Measurements from ENCODE around the gene CPA1. TPM values are rescaled to one million over a fixed set of nuclear protein-coding genes. Genes with fewer than 3 reads are reported as not detected.
"Not testable (repeated sequence)": the region's sequence is repeated elsewhere in the genome, so short reads cannot be mapped to it uniquely, and the experiment has no call there.

The CPA1 gene
- total RNA-seq, 2 donors from 2014 or later, result not detected

DNA sequence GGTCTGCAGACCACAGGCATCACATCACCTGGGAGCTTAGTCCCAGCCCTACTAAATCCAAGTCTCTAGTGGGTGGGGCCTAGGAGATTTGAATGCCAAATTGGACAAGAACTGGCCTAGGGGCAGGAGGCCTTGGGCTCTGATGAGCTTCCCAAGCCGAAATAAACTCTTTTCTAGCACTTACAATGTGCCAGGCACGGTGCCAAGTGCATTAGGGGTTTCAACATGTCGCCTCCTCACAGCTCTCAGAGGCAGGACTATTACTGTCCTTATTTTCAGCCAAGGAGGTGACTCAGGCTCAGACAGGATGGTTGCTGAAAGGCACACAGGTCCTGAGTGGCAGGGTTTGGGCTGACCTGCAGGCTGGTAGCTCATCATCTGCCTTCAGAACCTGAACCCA is 9.2 kb upstream of the CPA1 start:
- Mint-ChIP-seq H3K36me3 (ENCODE audit: insufficient read depth in 2 of 2) (peaks cover 0 to 5% of the 10 kb centered on the region in 2 donors), H3K27me3 (ENCODE audit: low read depth) (no peaks in the 10 kb centered on the region), H3K27ac (no peak overlapping the region), H3K4me1 (ENCODE audit: low read depth) (peaks cover 33% of the 10 kb centered on the region), H3K9me3 (peaks cover 0 to under 1% of the 10 kb centered on the region in 2 donors), H3K4me3 (no peak overlapping the region)
- ATAC-seq (replicated peaks in 1 of 2) (no peak), DNase-seq (no peak)

DNA sequence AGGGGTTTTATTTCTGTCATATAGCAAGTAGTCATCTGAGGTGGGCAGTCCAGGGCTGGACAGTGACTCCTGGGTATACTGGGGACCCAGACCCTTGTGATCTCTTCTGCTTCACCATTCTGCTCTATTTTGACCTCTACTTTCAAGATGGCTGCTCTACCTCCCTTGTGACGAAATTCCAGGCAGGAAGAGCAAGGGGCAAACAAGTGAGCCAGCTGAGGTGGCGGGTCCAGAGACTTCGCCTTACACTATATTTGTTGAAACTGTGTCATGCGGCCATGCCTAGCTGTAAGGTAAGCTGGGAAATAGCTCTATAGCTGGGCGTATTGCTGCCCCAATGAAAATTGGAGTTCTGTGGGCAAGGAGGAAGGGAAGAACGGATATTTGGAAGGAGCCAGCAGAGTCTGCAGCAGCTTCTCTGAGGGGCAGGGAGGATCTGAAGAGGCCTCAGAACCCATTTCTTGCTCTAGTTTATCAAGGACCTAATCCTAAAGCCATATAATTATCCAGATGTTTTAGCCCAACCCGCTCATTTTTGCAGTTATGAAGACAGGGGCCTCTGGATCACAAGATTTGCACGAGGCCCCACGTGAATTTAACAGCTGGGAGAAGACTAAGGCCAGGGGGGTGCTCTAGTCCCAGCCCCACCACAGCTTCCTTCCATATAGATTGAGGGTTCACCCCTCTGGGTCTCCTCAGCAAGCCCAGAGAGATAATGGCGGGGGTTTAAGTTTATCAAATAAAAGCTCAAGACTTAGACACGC is 7.7 kb upstream of the CPA1 start:
- Mint-ChIP-seq H3K9me3 (peaks cover 2 to 3% of the 10 kb centered on the region in 2 donors), H3K36me3 (ENCODE audit: insufficient read depth in 2 of 2) (peaks cover 4 to 6% of the 10 kb centered on the region in 2 donors), H3K4me3 (no peak overlapping the region), H3K27ac (no peak overlapping the region), H3K4me1 (ENCODE audit: low read depth) (peaks cover 18% of the 10 kb centered on the region), H3K27me3 (ENCODE audit: low read depth) (no peaks in the 10 kb centered on the region)
- ATAC-seq (replicated peaks in 1 of 2), result no peak
- no peak for DNase-seq

DNA sequence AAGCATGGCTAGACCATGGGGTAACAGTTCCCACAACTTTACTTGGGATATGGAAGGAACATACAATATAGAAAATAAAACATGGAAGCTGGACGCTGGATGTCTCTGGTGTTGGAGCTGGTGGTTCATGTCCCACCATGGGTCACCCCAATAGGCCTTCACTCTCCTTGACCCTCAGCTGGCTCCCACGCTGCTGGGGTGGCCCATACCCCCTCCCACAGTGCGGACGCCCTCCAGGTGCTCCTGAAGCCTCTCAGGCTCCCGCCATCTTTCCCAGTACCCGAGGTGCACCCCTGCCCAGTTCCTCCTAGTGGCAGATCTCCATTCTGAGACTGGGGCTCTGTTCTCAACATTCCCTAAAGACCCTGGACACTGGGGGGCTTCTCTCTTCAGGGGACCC is 5.8 kb upstream of the CPA1 start:
- no peaks in the 10 kb centered on the region for H3K27me3 Mint-ChIP-seq (ENCODE audit: low read depth)
- ATAC-seq (replicated peaks in 1 of 2) (no peak), DNase-seq (no peak)
- no peak overlapping the region for H3K27ac Mint-ChIP-seq
- no peak overlapping the region for H3K4me3 Mint-ChIP-seq
- H3K9me3 Mint-ChIP-seq, result peaks cover 2 to 3% of the 10 kb centered on the region in 2 donors
- H3K4me1 Mint-ChIP-seq (ENCODE audit: low read depth), result peaks cover 6% of the 10 kb centered on the region
- H3K36me3 Mint-ChIP-seq (ENCODE audit: insufficient read depth in 2 of 2), result peaks cover 4 to 6% of the 10 kb centered on the region in 2 donors

DNA sequence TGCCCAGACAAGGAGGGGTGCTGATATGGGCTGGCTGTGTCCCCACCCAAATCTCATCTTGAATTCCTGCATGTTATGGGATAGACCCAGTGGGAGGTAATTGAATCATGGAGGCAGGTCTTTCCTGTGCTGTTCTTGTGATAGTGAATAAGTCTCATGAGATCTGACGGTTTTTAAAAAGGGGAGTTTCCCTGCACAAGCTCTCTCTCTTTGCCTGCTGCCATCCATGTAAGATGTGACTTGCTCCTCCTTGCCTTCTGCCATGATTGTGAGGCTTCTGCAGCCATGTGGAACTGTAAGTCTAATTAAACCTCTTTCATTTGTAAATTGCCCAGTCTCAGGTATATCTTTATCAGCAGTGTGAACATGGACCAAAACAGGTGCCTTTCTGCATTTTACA is 3.8 kb upstream of the CPA1 start:
- H3K4me1 Mint-ChIP-seq (ENCODE audit: low read depth); H3K27me3 Mint-ChIP-seq (ENCODE audit: low read depth); DNase-seq; ATAC-seq (replicated peaks in 1 of 2); H3K4me3 Mint-ChIP-seq; H3K27ac Mint-ChIP-seq; H3K36me3 Mint-ChIP-seq (ENCODE audit: insufficient read depth in 2 of 2); H3K9me3 Mint-ChIP-seq: not testable (repeated sequence)

DNA sequence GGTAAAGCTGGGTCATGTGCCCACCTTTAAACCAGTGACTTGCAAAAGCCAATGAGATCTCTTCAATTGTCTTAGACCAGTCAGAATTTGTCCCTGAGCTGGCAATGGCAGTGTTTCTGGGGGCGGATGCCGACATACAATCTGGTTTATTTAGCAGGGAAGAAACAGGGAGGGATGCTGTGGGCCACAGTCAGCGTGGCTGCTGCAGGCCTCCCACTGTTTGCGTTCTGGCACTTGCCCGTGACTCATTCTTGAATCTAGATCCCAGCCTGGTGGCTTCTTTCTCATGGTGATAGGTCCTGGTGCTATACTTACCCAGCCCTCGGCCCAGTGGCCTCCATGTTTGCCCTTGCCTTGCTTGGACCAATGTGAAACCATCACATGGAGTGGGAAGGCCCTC is 3.1 kb upstream of the CPA1 start:
- Mint-ChIP-seq H3K4me1 (ENCODE audit: low read depth) (no peaks in the 10 kb centered on the region), H3K27ac (no peak overlapping the region), H3K9me3 (peaks cover 2 to 3% of the 10 kb centered on the region in 2 donors), H3K4me3 (no peak overlapping the region), H3K36me3 (ENCODE audit: insufficient read depth in 2 of 2) (peaks cover 4 to 6% of the 10 kb centered on the region in 2 donors), H3K27me3 (ENCODE audit: low read depth) (no peaks in the 10 kb centered on the region)
- DNase-seq, result no peak
- ATAC-seq (replicated peaks in 1 of 2), result no peak

DNA sequence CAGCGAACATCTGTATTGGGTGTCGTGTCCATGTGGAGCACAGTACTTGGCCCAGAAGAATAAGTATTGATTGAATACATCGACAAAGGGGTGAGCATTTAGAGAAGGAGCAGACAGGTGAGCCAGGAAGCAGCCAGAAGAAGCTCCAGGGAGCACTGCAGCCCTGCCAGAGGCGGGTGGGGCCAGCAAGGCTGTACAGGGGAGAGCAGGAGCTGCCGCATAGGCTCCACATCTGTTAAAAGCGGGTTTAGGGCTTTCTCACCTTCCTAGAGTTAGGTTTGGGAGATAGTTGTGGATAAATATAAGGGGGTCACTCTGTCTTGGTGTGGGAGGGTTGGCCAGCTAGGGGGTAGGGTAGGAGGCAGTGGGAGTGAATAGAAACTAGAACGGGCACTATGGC is 1.3 kb upstream of the CPA1 start:
- ATAC-seq (replicated peaks in 1 of 2) (no peak), DNase-seq (no peak)
- H3K27me3 Mint-ChIP-seq (ENCODE audit: low read depth), result no peaks in the 10 kb centered on the region
- no peak overlapping the region for H3K4me3 Mint-ChIP-seq
- H3K4me1 Mint-ChIP-seq (ENCODE audit: low read depth), result no peaks in the 10 kb centered on the region
- no peak overlapping the region for H3K27ac Mint-ChIP-seq
- peaks cover 2 to 3% of the 10 kb centered on the region in 2 donors for H3K9me3 Mint-ChIP-seq
- H3K36me3 Mint-ChIP-seq (ENCODE audit: insufficient read depth in 2 of 2), result peaks cover 4 to 6% of the 10 kb centered on the region in 2 donors

DNA sequence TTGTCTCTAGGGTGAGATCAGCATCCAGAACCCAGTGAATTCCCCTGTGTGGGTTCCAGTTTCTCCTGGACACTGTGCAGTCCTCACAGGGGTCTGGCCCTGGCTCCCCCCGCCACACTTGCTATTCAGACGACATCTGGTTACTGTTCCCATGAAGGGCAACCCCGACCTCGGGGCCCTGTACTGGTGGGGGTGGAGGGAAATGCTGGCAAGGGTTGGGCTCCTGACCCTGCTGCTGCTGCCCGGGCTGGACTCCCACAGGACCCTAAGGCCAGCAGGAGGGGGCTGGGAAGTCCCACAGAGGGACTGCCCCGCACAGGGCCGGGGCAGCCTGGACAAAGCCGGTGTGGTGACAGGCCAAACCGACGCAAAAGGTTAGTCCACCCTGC is 768 bp upstream of the CPA1 start:
- Mint-ChIP-seq H3K27ac (no peak overlapping the region), H3K4me1 (ENCODE audit: low read depth) (no peaks in the 10 kb centered on the region), H3K4me3 (no peak overlapping the region), H3K27me3 (ENCODE audit: low read depth) (no peaks in the 10 kb centered on the region), H3K36me3 (ENCODE audit: insufficient read depth in 2 of 2) (peaks cover 4 to 6% of the 10 kb centered on the region in 2 donors), H3K9me3 (peaks cover 2 to 3% of the 10 kb centered on the region in 2 donors)
- DNase-seq (no peak), ATAC-seq (replicated peaks in 1 of 2) (no peak)

DNA sequence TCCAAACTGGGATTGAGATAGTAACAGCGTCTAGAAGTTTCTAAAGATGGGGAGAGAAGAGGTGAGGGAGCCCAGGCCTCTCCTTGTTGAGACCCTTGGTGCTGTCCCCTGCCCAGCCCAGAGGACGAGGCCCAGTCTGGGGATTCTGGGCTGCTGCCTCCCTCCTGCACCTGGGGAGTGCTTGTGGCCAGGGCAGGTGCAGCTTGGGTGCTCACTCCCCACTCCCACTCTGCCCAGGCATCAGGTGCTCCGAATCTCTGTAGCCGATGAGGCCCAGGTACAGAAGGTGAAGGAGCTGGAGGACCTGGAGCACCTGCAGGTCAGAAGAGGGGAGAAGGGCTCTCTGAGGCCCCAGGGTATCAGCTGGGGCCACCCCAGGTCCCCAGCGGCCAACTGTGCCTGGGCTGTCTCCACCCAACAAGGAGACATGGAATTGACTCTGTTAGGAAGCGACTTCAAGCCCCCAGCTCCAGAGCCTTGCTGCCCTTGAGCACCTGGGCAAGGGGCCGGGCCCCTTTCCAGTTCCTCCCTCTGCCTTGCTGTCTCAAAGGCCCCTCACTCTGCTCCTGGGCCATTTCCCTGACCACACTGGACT is 664 bp downstream of the CPA1 start:
- no peak for DNase-seq
- H3K27me3 Mint-ChIP-seq (ENCODE audit: low read depth), result no peaks in the 10 kb centered on the region
- no peak overlapping the region for H3K4me3 Mint-ChIP-seq
- H3K9me3 Mint-ChIP-seq, result peaks cover 2 to 3% of the 10 kb centered on the region in 2 donors
- no peak overlapping the region for H3K27ac Mint-ChIP-seq
- no peak for ATAC-seq (replicated peaks in 1 of 2)
- H3K36me3 Mint-ChIP-seq (ENCODE audit: insufficient read depth in 2 of 2), result peaks cover 4 to 6% of the 10 kb centered on the region in 2 donors
- no peaks in the 10 kb centered on the region for H3K4me1 Mint-ChIP-seq (ENCODE audit: low read depth)

DNA sequence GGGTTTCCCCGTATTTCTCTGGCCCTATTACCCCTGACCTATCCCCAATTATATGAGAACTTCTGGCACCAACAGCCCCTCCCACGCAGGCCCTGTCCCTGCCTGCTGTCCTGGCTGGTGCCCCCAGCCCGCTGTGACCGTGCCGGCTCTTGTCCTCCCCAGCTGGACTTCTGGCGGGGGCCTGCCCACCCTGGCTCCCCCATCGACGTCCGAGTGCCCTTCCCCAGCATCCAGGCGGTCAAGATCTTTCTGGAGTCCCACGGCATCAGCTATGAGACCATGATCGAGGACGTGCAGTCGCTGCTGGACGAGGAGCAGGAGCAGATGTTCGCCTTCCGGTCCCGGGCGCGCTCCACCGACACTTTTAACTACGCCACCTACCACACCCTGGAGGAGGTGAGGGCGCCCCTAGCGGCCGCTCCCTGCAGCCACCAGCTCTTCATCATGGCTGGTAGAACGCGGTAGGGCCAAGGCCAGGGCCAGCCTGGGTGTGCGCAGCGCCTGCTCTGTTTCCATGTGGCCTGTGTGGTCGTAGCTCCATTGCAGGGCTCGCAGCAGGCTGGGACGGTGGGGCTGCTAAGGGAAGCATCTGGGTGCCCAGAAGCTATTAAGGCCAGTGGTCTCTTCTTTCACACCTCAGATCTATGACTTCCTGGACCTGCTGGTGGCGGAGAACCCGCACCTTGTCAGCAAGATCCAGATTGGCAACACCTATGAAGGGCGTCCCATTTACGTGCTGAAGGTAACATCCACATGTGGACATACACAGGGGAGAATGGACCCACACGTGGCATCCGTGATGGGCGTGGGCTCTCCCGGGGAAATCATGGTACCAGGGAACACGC is 1.4 kb downstream of the CPA1 start:
- H3K4me1 Mint-ChIP-seq (ENCODE audit: low read depth), result no peaks in the 10 kb centered on the region
- H3K27me3 Mint-ChIP-seq (ENCODE audit: low read depth), result no peaks in the 10 kb centered on the region
- H3K27ac Mint-ChIP-seq, result no peak overlapping the region
- peaks cover under 1% of the 10 kb centered on the region in 2 donors for H3K36me3 Mint-ChIP-seq (ENCODE audit: insufficient read depth in 2 of 2)
- ATAC-seq (replicated peaks in 1 of 2) (no peak), DNase-seq (no peak)
- peaks cover 0 to under 1% of the 10 kb centered on the region in 2 donors for H3K9me3 Mint-ChIP-seq
- no peak overlapping the region for H3K4me3 Mint-ChIP-seq

DNA sequence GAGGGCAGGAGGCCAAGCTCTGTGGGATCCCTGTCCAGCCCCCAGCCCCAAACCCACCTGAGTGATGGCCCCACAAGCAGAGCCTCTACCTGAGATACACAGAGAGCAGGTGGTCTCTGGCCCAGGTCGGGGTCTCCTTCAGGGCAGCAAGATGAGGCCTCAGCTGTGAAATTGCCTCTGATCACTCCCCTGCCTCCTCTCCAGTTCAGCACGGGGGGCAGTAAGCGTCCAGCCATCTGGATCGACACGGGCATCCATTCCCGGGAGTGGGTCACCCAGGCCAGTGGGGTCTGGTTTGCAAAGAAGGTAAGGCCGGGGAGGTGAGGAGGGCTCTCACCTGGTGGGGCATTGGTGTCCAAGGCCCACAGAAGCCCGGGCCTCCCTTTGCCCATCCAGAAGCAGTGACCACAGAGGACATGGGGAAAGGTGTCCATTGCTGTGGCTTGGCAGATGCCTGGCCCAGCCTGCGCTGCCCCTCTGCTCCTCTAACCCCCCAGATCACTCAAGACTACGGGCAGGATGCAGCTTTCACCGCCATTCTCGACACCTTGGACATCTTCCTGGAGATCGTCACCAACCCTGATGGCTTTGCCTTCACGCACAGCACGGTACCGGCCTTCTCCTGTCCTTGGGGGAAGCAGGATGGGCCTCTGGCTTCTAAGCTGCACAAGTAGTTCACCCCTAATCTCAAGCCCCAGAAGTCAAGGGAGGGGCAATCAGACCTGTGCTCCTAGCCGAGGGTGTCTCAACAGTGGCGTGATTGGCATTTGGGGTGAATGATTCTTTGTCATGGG is 3.1 kb downstream of the CPA1 start:
- no peaks in the 10 kb centered on the region for H3K36me3 Mint-ChIP-seq (ENCODE audit: insufficient read depth in 2 of 2)
- no peak overlapping the region for H3K27ac Mint-ChIP-seq
- no peak overlapping the region for H3K4me3 Mint-ChIP-seq
- no peaks in the 10 kb centered on the region for H3K9me3 Mint-ChIP-seq
- H3K4me1 Mint-ChIP-seq (ENCODE audit: low read depth), result no peaks in the 10 kb centered on the region
- H3K27me3 Mint-ChIP-seq (ENCODE audit: low read depth), result no peaks in the 10 kb centered on the region
- DNase-seq, result no peak
- ATAC-seq (replicated peaks in 1 of 2), result no peak

DNA sequence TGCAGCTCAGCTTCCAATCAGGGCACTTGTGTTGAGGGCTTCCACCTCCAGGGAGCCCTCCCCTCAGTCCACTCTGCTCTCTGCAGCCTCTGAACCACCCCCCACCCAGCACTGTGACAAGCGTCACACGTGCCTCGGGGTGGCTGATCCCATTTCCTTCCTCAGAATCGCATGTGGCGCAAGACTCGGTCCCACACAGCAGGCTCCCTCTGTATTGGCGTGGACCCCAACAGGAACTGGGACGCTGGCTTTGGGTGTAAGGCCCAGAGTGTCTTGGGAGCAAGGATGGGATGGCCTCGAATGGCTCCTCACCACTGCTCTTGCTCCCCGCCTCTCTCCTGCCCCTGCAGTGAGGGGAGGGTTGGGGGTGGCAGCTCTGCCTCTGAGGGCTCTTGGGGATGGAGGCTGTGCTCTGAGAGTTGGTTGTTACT is 4.1 kb downstream of the CPA1 start:
- ATAC-seq (replicated peaks in 1 of 2) (no peak), DNase-seq (no peak)
- Mint-ChIP-seq H3K4me1 (ENCODE audit: low read depth) (no peaks in the 10 kb centered on the region), H3K4me3 (no peak overlapping the region), H3K27ac (no peak overlapping the region), H3K9me3 (peaks cover 0 to 2% of the 10 kb centered on the region in 2 donors), H3K27me3 (ENCODE audit: low read depth) (no peaks in the 10 kb centered on the region), H3K36me3 (ENCODE audit: insufficient read depth in 2 of 2) (peaks cover 0 to 2% of the 10 kb centered on the region in 2 donors)

DNA sequence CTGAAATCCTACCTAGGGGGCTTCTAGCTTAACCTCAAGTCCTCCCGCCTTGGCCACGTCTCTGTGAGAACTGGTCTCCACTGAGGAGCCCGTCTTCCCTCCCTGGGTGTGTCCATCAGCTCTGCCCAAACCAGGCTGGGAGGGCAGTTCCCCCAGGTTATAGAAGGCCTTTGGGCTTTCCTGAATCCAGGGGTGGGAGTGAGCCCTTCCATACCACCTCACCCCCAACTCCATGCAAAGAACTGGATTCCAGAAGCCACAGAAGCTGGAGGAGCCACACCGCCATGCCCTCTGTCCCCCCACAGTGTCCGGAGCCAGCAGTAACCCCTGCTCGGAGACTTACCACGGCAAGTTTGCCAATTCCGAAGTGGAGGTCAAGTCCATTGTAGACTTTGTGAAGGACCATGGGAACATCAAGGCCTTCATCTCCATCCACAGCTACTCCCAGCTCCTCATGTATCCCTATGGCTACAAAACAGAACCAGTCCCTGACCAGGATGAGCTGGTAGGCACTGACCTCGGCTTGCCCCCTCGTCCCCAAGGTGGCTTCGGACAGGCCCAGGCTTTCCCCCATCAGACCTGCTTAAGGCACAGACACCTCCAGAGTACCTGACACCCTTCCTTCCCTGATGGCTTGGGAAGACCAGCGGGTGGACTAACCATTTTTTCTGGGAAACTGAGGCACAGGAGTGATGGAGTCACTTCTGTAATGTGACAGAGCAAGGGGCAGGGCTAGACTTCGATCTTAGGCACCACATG is 4.7 kb downstream of the CPA1 start:
- H3K36me3 Mint-ChIP-seq (ENCODE audit: insufficient read depth in 2 of 2), result peaks cover 0 to 2% of the 10 kb centered on the region in 2 donors
- no peaks in the 10 kb centered on the region for H3K4me1 Mint-ChIP-seq (ENCODE audit: low read depth)
- H3K27me3 Mint-ChIP-seq (ENCODE audit: low read depth), result no peaks in the 10 kb centered on the region
- peaks cover 0 to 2% of the 10 kb centered on the region in 2 donors for H3K9me3 Mint-ChIP-seq
- no peak overlapping the region for H3K4me3 Mint-ChIP-seq
- no peak for ATAC-seq (replicated peaks in 1 of 2)
- no peak for DNase-seq
- H3K27ac Mint-ChIP-seq, result no peak overlapping the region

All from activated T-cell treated with anti-CD3 and anti-CD28 coated beads, Interleukin-2, amount 50 U/mL, for 72 hours (primary cell).